ENCODE results near the gene KRT80. TPM values are rescaled to one million over a fixed set of nuclear protein-coding genes. Genes with fewer than 3 reads are reported as not detected.

The KRT80 gene
- total RNA-seq, 2 experiments from 2014 or later = not detected

GRCh38 chr12:52122540-52122871 lies 69.3 kb downstream of the KRT80 start:
- no peaks in the 10 kb centered on the region for H3K9me3 ChIP-seq (ENCODE audit: control insufficient read depth in 1 of 2, insufficient read depth in 1 of 2, low read length in 2 of 2)
- peaks cover 6% of the 10 kb centered on the region for H3K4me1 Mint-ChIP-seq (ENCODE audit: low read depth)
- intact Hi-C loops (cut with DNase I, micrococcal nuclease) = loop anchor here in 1 of 2 experiments (1.0 kb wide), 1 partner anchor 97 kb away; no protein-coding TSS in a partner anchor
- no peaks in the 10 kb centered on the region for H3K36me3 Mint-ChIP-seq (ENCODE audit: low read depth)
- DNase-seq = no peak
- ATAC-seq (ENCODE audit: poor library complexity) = no peak
- no peaks in the 10 kb centered on the region for H3K9me3 Mint-ChIP-seq
- H3K27ac ChIP-seq (ENCODE audit: low read depth in 1 of 2, low read length in 2 of 2) = no peak overlapping the region
- peaks cover 54% of the 10 kb centered on the region for H3K27me3 Mint-ChIP-seq
- no peak overlapping the region for H3K4me3 ChIP-seq (ENCODE audit: low read length)
- H3K27me3 ChIP-seq (ENCODE audit: control insufficient read depth in 1 of 2, insufficient read depth in 2 of 2, low read length in 2 of 2) = peaks cover 8% of the 10 kb centered on the region in 2 experiments
- H3K4me1 ChIP-seq (ENCODE audit: insufficient read depth, low read length) = peaks cover 17% of the 10 kb centered on the region
- POLR2A ChIA-PET = no interaction called here
- H3K27ac Mint-ChIP-seq = no peak overlapping the region
- TF ChIP-seq CTCF (IDR thresholded peaks at IDR 0.05) = no peak
- CTCF ChIA-PET = interaction anchor here (3.1 kb wide), 1 partner anchor 97 kb away, joined by 15 read pairs; no protein-coding TSS in a partner anchor
- no peak overlapping the region for H3K4me3 Mint-ChIP-seq
- H3K36me3 ChIP-seq (ENCODE audit: insufficient read depth, low read length) = no peaks in the 10 kb centered on the region

- peak; percentile 89 for TF ChIP-seq CTCF (IDR thresholded peaks at IDR 0.05)
- no peaks in the 10 kb centered on the region for H3K9me3 ChIP-seq (ENCODE audit: control insufficient read depth in 1 of 2, insufficient read depth in 1 of 2, low read length in 2 of 2)
- H3K4me3 ChIP-seq (ENCODE audit: low read length) = no peak overlapping the region
- Mint-ChIP-seq H3K4me3 (no peak overlapping the region), H3K27ac (no peak overlapping the region), H3K27me3 (peaks cover 50% of the 10 kb centered on the region), H3K36me3 (ENCODE audit: low read depth) (no peaks in the 10 kb centered on the region), H3K4me1 (ENCODE audit: low read depth) (peaks cover 7% of the 10 kb centered on the region), H3K9me3 (no peaks in the 10 kb centered on the region)
- no peak overlapping the region for H3K27ac ChIP-seq (ENCODE audit: low read depth in 1 of 2, low read length in 2 of 2)
- peak; percentile 39 to 79 (median 57) for DNase-seq
- intact Hi-C loops (cut with DNase I, micrococcal nuclease) = loop anchor here in 1 of 2 experiments (1.0 kb wide), 1 partner anchor 97 kb away; no protein-coding TSS in a partner anchor
- peak; percentile 58 for ATAC-seq (ENCODE audit: poor library complexity)
- peaks cover 5 to 8% of the 10 kb centered on the region in 2 experiments for H3K27me3 ChIP-seq (ENCODE audit: control insufficient read depth in 1 of 2, insufficient read depth in 2 of 2, low read length in 2 of 2)
- no peaks in the 10 kb centered on the region for H3K36me3 ChIP-seq (ENCODE audit: insufficient read depth, low read length)
- CTCF ChIA-PET = interaction anchor here (0.6 to 3.1 kb wide), 6 partner anchors 11 to 176 kb away, joined by 3 to 15 read pairs (median 3); no protein-coding TSS in a partner anchor
- H3K4me1 ChIP-seq (ENCODE audit: insufficient read depth, low read length) = peaks cover 17% of the 10 kb centered on the region
- POLR2A ChIA-PET = no interaction called here
Measured at GRCh38 chr12:52121824-52122539, 69.8 kb downstream of the KRT80 start.

GRCh38 chr12:52120951-52121823 lies 70.6 kb downstream of the KRT80 start:
- Histone ChIP-seq H3K27me3 (ENCODE audit: control insufficient read depth in 1 of 2, insufficient read depth in 2 of 2, low read length in 2 of 2) (peaks cover 0 to 8% of the 10 kb centered on the region in 2 experiments), H3K36me3 (ENCODE audit: insufficient read depth, low read length) (no peaks in the 10 kb centered on the region), H3K4me1 (ENCODE audit: insufficient read depth, low read length) (peaks cover 20% of the 10 kb centered on the region), H3K4me3 (ENCODE audit: low read length) (no peak overlapping the region), H3K27ac (ENCODE audit: low read depth in 1 of 2, low read length in 2 of 2) (no peak overlapping the region), H3K9me3 (ENCODE audit: control insufficient read depth in 1 of 2, insufficient read depth in 1 of 2, low read length in 2 of 2) (no peaks in the 10 kb centered on the region)
- POLR2A ChIA-PET = no interaction called here
- Mint-ChIP-seq H3K4me1 (ENCODE audit: low read depth) (peaks cover 14% of the 10 kb centered on the region), H3K4me3 (no peak overlapping the region), H3K27ac (no peak overlapping the region), H3K9me3 (no peaks in the 10 kb centered on the region), H3K27me3 (peaks cover 47% of the 10 kb centered on the region), H3K36me3 (ENCODE audit: low read depth) (no peaks in the 10 kb centered on the region)
- intact Hi-C loops (cut with DNase I, micrococcal nuclease) = no loop called here
- CTCF ChIA-PET = interaction anchor here (0.6 to 3.1 kb wide), 8 partner anchors 11 to 1931 kb away, joined by 3 to 15 read pairs (median 3); no protein-coding TSS in a partner anchor
- no peak for ATAC-seq (ENCODE audit: poor library complexity)
- no peak for DNase-seq
- no peak for TF ChIP-seq CTCF (IDR thresholded peaks at IDR 0.05)
